HG03575 (cell line): ENCODE data around the gene KATNAL2.
A peak's percentile ranks its signal among the peaks of the same experiment; 100 is the strongest.

ENCODE experiments used
- ATAC-seq: cut with Tn5 transposase; IDR thresholded peaks from one replicate; pipeline ENCODE4 v1.9.1; 2021; ENCODE audit not compliant: unreplicated experiment, insufficient number of reproducible peaks, low FRiP score; ENCODE audit errors: extremely low read depth

Gene KATNAL2

GRCh38 chr18:47095810-47096209 lies 178.4 kb downstream of the KATNAL2 start:
- ATAC-seq = no peak

- no peak for ATAC-seq
Measured at GRCh38 chr18:47100212-47100831, 182.9 kb downstream of the KATNAL2 start.

DNA sequence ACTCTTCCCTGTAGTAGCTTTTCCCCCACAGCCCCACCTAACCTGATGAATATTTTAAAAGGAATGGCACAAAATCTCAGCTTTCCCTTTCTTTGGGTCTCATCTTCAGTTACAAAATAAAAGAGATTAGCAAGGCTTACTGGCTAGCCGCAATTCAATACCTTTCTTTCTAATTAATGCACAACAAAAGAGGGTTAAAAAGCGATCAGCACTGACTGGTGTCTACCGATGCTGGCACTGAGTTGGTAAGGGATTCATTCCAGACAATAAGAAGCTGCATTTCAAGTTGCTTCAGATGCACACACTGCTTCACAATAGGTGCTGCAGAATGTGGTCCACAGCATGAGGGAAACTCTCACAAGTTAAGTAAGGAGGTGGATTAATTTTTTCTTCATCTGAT lies 191.0 kb downstream of the KATNAL2 start:
- ATAC-seq = no peak

DNA sequence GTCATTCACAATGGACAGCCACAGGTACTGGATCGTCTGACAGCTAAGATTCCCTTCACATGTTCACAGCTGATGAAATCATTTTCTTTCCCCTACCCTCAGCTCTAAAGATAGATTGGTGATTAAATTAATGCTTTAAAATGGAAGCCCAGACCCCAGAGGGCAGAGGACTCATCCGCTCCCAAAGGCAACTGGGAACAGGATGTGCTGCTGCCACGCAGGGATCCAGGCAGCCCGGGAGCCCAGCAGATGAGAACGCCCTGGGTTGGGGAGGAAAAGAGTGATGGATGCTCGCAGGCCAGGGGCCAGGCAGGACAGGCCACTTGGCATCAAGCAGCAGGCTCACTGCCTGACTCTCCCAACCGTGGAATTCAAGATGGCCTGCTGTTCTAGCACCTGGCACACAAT lies 191.6 kb downstream of the KATNAL2 start:
- no peak for ATAC-seq

GRCh38 chr18:47109720-47110119 lies 192.3 kb downstream of the KATNAL2 start:
- ATAC-seq = no peak

DNA sequence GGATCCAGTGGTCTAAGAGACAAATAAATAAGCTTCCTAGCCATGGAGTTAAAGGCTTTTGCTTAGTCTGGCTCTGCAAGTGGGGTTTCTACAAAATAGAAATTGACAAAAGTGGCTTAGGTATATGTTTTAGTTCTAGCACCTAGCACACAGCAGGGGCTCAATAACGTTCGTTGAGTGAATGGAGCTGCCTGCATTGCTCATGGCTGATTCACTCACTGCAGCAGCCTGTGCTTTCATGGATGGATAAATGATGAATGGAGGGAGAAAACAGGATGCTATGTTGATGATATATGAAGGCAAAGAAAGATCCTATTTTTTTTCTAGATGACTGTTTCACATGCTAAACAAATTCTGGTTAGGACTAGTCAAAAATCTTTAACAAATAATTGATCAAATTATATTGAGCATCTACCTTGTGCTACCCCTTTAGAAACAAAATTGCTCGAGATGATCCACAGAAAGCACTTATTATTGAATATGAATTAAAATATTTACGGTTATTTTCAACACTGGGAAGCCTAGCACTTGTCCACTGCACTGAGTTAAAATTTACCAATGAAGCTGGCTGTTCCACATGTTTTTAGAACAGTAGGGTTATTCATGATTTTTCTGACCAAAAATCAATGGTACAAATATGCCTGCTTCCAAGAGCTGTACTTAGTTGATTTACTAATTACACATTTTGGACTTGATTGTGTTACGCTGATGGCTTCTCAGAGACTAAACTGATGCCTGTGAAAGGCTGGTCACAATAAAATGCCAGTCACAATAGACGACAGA lies 193.3 kb downstream of the KATNAL2 start:
- no peak for ATAC-seq

GRCh38 chr18:47113796-47114540 lies 196.6 kb downstream of the KATNAL2 start:
- no peak for ATAC-seq

GRCh38 chr18:47115205-47115604 lies 197.8 kb downstream of the KATNAL2 start:
- ATAC-seq = no peak

GRCh38 chr18:47118981-47119380 lies 201.6 kb downstream of the KATNAL2 start:
- ATAC-seq = no peak

GRCh38 chr18:47120428-47120827 lies 203.0 kb downstream of the KATNAL2 start:
- ATAC-seq = peak; percentile 82

- ATAC-seq = no peak
Measured at GRCh38 chr18:47121146-47121545, 203.7 kb downstream of the KATNAL2 start.

- ATAC-seq = no peak
Measured at GRCh38 chr18:47141289-47141688, 223.9 kb downstream of the KATNAL2 start.

- ATAC-seq = no peak
Measured at GRCh38 chr18:47143153-47143552, 225.8 kb downstream of the KATNAL2 start.

DNA sequence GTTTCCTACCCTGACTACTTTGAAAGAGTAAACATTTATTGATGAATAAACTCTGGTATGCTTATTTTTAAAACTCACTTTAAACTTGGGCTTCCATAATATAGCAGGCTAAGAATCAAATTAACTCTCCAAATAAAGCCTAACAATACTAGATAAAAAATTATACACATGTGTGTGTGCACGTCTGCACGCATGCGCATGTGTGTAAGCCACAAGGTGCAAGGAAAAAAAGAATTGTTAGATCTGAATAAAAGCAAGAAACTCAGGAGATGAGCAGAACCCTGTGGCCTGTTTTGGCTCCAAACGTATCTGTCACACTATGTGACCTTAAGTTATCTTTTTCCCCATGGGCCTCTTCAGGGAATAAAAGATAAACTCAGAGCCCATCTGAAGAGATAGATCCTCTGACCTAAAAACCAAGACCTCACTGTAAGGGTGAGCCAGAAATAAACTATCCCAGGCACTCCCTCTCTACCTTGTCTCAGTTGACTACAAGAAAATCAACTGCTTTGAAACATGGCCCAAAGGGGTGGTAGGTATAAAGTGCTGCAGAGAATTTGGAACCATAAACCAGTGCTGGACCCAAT lies 226.6 kb downstream of the KATNAL2 start:
- no peak for ATAC-seq

GRCh38 chr18:47146206-47146605 lies 228.8 kb downstream of the KATNAL2 start:
- ATAC-seq = no peak

- no peak for ATAC-seq
Measured at GRCh38 chr18:47149457-47150028, 232.1 kb downstream of the KATNAL2 start.

DNA sequence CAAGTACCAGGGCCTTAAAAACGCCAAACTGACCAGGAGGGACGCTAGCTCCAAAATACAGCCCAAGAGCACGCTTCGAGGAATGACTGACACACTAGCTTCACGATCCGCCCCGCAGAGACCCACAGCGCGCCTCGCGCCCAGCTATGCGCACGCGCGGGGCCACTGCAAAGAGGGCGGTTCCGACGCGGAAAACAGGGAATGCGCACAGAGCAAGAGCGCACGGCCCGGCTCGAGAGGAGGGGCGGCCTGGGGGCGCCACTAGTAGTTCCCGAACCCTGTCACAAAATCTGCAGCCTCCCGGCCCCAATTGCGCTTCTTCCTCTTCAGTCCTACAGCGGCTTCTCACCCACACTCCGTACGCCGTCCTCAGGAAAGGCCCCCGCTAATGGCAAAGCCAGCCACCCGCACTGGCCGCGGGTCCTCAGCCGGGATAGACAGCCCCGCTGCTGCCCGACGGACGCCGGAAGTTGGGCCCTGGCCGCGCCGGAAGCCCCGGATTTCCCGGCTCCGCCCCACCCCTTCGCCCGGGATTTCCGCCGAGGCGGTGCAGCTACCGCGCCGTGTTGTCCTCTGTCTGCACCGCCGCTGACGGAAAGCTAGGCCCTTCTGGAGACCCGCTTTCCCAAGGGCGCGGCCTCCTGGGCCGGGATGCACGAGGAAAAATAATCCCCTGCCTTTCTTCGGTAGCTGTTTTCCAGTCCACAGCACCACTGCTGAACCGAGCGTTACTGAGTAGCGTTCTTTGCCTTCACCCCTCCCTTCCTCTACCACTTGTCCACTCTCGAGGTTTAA lies 232.8 kb downstream of the KATNAL2 start, which contains the start of gene HDHD2:
Gene HDHD2, minus strand, starts transcription at position 472 of the 795 bp plus-strand sequence. CDS start 14,061 bp downstream, outside the sequence.
- no peak for ATAC-seq

- no peak for ATAC-seq
Measured at GRCh38 chr18:47150824-47151366, 233.5 kb downstream of the KATNAL2 start.
